ENCODE measurements around the gene OSBPL1A.

GRCh38 chr18:24198461-24198860, 199.2 kb downstream of the OSBPL1A start:
- TF ChIP-seq EZH2 (IDR thresholded peaks at IDR 0.05; ENCODE audit: insufficient read depth, poor library complexity, severe bottlenecking) = no peak
- no peak for TF ChIP-seq EZH2phosphoT487 (IDR thresholded peaks at IDR 0.05; ENCODE audit: insufficient read depth, low read depth)

Data from GM23248 (cell line).